PFSK-1 (cell line): Measurements from ENCODE around the gene ASGR1.

Experiments
- FOXP2 ChIP-seq: optimal IDR thresholded peaks from 2 replicates; pipeline ENCODE3; 2011; ENCODE audit warnings: borderline replicate concordance, control low read depth, inconsistent platforms; ENCODE audit not compliant: insufficient read depth; ENCODE audit errors: extremely low read length, extremely low read depth
- POLR2AphosphoS5 ChIP-seq: IDR thresholded peaks from 2 replicates; pipeline ENCODE4 v1.6.1; 2012; ENCODE audit warnings: low read depth, mild to moderate bottlenecking, control low read depth, low read length, moderate library complexity
- REST ChIP-seq, 2 experiments: IDR thresholded peaks; 2 replicates each; pipeline versions ENCODE4 v1.6.1 to v1.8.0; 2011 to 2012; ENCODE audit warnings: low read depth in 2 of 2, low read length in 2 of 2, control low read depth in 1 of 2, inconsistent platforms in 1 of 2, mild to moderate bottlenecking in 1 of 2, moderate library complexity in 1 of 2; ENCODE audit not compliant: insufficient read depth in 1 of 2
- SIN3A ChIP-seq: IDR thresholded peaks from 2 replicates; pipeline ENCODE4 v1.6.1; 2012; ENCODE audit warnings: mild to moderate bottlenecking, low read length, moderate library complexity, borderline replicate concordance; ENCODE audit not compliant: insufficient read depth
- TAF1 ChIP-seq: IDR thresholded peaks from 2 replicates; pipeline ENCODE4 v1.6.1; 2012; ENCODE audit warnings: low read length, control low read depth, borderline replicate concordance; ENCODE audit not compliant: insufficient read depth

ASGR1 gene

GRCh38 chr17:7138800-7139381 is 40.3 kb downstream of the ASGR1 start:
- TF ChIP-seq FOXP2 (no peak), REST (IDR thresholded peaks at IDR 0.05; ENCODE audit: insufficient read depth in 1 of 2, low read depth in 2 of 2, low read length in 2 of 2) (no peak), SIN3A (no peak), TAF1 (no peak), POLR2AphosphoS5 (no peak)

- no peak for TF ChIP-seq SIN3A
These were observed 41.8 kb downstream of the ASGR1 start for GRCh38 chr17:7137171-7137943.

- no peak for TF ChIP-seq SIN3A
- TF ChIP-seq FOXP2, result no peak
- TF ChIP-seq REST (IDR thresholded peaks at IDR 0.05; ENCODE audit: insufficient read depth in 1 of 2, low read depth in 2 of 2, low read length in 2 of 2), result no peak
- TF ChIP-seq POLR2AphosphoS5, result no peak
- TF ChIP-seq TAF1, result no peak
These were observed 42.8 kb downstream of the ASGR1 start for GRCh38 chr17:7136266-7136877.

GRCh38 chr17:7133916-7134315 is 45.3 kb downstream of the ASGR1 start:
- TF ChIP-seq TAF1 (no peak), SIN3A (no peak), FOXP2 (no peak), REST (IDR thresholded peaks at IDR 0.05; ENCODE audit: insufficient read depth in 1 of 2, low read depth in 2 of 2, low read length in 2 of 2) (no peak), POLR2AphosphoS5 (no peak)

- TF ChIP-seq SIN3A (no peak), REST (IDR thresholded peaks at IDR 0.05; ENCODE audit: insufficient read depth in 1 of 2, low read depth in 2 of 2, low read length in 2 of 2) (no peak), FOXP2 (no peak), TAF1 (no peak), POLR2AphosphoS5 (no peak)
These were observed 45.7 kb downstream of the ASGR1 start for GRCh38 chr17:7133424-7133823.
